NCI-H2107 treated with DMSO at 0.1 percent for 48 hours (cell line): ENCODE measurements around the gene G3BP2.

Experiments
- DNase-seq: peaks from one replicate; lab custom pipeline; 2025; ENCODE audit not compliant: unreplicated experiment; lab: John Stamatoyannopoulos, UW

Gene G3BP2

GRCh38 chr4:75644095-75644494 is 29.1 kb downstream of the G3BP2 start:
- no peak for DNase-seq

GRCh38 chr4:75643651-75644050 is 29.6 kb downstream of the G3BP2 start:
- no peak for DNase-seq

GRCh38 chr4:75639124-75639695 is 34.0 kb downstream of the G3BP2 start:
- DNase-seq = no peak

- no peak for DNase-seq
These were observed 35.4 kb downstream of the G3BP2 start for GRCh38 chr4:75637827-75638226.

- DNase-seq = no peak
These were observed 36.0 kb downstream of the G3BP2 start for GRCh38 chr4:75637176-75637575.

- no peak for DNase-seq
These were observed 38.3 kb downstream of the G3BP2 start for GRCh38 chr4:75634951-75635350.

GRCh38 chr4:75634281-75634680 is 38.9 kb downstream of the G3BP2 start:
- no peak for DNase-seq

GRCh38 chr4:75633846-75634245 is 39.4 kb downstream of the G3BP2 start:
- no peak for DNase-seq

- DNase-seq = no peak
These were observed 42.3 kb downstream of the G3BP2 start for GRCh38 chr4:75630937-75631329.

- DNase-seq = peak; percentile 59
These were observed 42.9 kb downstream of the G3BP2 start, which contains the start of gene CDKL2 for GRCh38 chr4:75630174-75630936. TSS of gene CDKL2 (minus strand) at chr4:75630528. CDS start at chr4:75625988, 4,540 bp downstream.

- no peak for DNase-seq
These were observed 44.0 kb downstream of the G3BP2 start for GRCh38 chr4:75629239-75629638.

- DNase-seq = no peak
These were observed 50.2 kb downstream of the G3BP2 start for GRCh38 chr4:75623026-75623425.

GRCh38 chr4:75621715-75622114 is 51.5 kb downstream of the G3BP2 start:
- DNase-seq = no peak

- no peak for DNase-seq
These were observed 60.9 kb downstream of the G3BP2 start for GRCh38 chr4:75612306-75612705.

- no peak for DNase-seq
These were observed 67.3 kb downstream of the G3BP2 start for GRCh38 chr4:75605928-75606327.

GRCh38 chr4:75599647-75600046 is 73.6 kb downstream of the G3BP2 start:
- no peak for DNase-seq

- no peak for DNase-seq
These were observed 74.8 kb downstream of the G3BP2 start for GRCh38 chr4:75598390-75598789.

- no peak for DNase-seq
These were observed 77.2 kb downstream of the G3BP2 start for GRCh38 chr4:75596061-75596460.

GRCh38 chr4:75593393-75593792 is 79.8 kb downstream of the G3BP2 start:
- no peak for DNase-seq
